ENCODE data around the gene TNS3. TPM values are rescaled to one million over a fixed set of nuclear protein-coding genes. Genes with fewer than 3 reads are reported as not detected.

TNS3 gene
- polyA plus RNA-seq, 3 donors: 5.2 to 30.3 (median 7.9) TPM

- Histone ChIP-seq H4K20me1 (ENCODE audit: insufficient read depth, low read length) (no peaks in the 10 kb centered on the region), H3K4me3 (replicated peaks in 1 of 3; ENCODE audit: low read depth in 2 of 3, low read length in 3 of 3) (no peak overlapping the region), H3K4me1 (ENCODE audit: control insufficient read depth in 1 of 2, insufficient read depth in 2 of 2, low read length in 2 of 2) (peaks cover 9 to 19% of the 10 kb centered on the region in 2 donors), H3K79me2 (ENCODE audit: insufficient read depth, low read length) (no peaks in the 10 kb centered on the region), H3K4me2 (replicated peaks; ENCODE audit: extremely low read depth, low read length, poor library complexity, severe bottlenecking) (no peak overlapping the region), H3K9ac (ENCODE audit: insufficient read depth, low read length, poor library complexity, severe bottlenecking) (no peak overlapping the region), H3K36me3 (replicated peaks in 1 of 2; ENCODE audit: control insufficient read depth in 1 of 2, insufficient read depth in 2 of 2, low read length in 2 of 2) (no peaks in the 10 kb centered on the region), H3K27ac (ENCODE audit: low read depth in 1 of 2, low read length in 2 of 2) (no peak overlapping the region), H3K27me3 (ENCODE audit: control insufficient read depth in 2 of 2, insufficient read depth in 2 of 2, low read length in 2 of 2) (no peaks in the 10 kb centered on the region), H3K9me3 (replicated peaks in 1 of 2; ENCODE audit: control insufficient read depth in 1 of 2, insufficient read depth in 1 of 2, low read length in 2 of 2) (no peaks in the 10 kb centered on the region), H2AFZ (ENCODE audit: insufficient read depth, low read depth, low read length, poor library complexity, severe bottlenecking) (peak overlapping the region; percentile 21)
- Mint-ChIP-seq H3K4me3 (no peak overlapping the region), H3K36me3 (no peaks in the 10 kb centered on the region), H3K27me3 (ENCODE audit: low read depth in 3 of 3) (peaks cover 0 to 6% (median 6%) of the 10 kb centered on the region in 3 donors), H3K27ac (no peak overlapping the region), H3K9me3 (peaks cover 0 to 7% (median 0%) of the 10 kb centered on the region in 7 donors), H3K4me1 (peaks cover 18% of the 10 kb centered on the region)
- 20% methylated on average over 1 of the region's 6 CpGs for WGBS (ENCODE audit: insufficient coverage)
- TF ChIP-seq, protein P1, sequence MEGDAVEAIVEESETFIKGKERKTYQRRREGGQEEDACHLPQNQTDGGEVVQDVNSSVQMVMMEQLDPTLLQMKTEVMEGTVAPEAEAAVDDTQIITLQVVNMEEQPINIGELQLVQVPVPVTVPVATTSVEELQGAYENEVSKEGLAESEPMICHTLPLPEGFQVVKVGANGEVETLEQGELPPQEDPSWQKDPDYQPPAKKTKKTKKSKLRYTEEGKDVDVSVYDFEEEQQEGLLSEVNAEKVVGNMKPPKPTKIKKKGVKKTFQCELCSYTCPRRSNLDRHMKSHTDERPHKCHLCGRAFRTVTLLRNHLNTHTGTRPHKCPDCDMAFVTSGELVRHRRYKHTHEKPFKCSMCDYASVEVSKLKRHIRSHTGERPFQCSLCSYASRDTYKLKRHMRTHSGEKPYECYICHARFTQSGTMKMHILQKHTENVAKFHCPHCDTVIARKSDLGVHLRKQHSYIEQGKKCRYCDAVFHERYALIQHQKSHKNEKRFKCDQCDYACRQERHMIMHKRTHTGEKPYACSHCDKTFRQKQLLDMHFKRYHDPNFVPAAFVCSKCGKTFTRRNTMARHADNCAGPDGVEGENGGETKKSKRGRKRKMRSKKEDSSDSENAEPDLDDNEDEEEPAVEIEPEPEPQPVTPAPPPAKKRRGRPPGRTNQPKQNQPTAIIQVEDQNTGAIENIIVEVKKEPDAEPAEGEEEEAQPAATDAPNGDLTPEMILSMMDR (IDR thresholded peaks at IDR 0.05): no peak
- intact Hi-C loops (cut with micrococcal nuclease): no loop called here
- DNase-seq: peak in 1 of 3 donors; percentile 50
Observed at GRCh38 chr7:47227762-47228177, 354.1 kb downstream of the TNS3 start.

- Mint-ChIP-seq H3K9me3 (peaks cover 0 to 7% (median 0%) of the 10 kb centered on the region in 7 donors), H3K27me3 (ENCODE audit: low read depth in 3 of 3) (peaks cover 0 to 6% (median 6%) of the 10 kb centered on the region in 3 donors), H3K4me1 (peaks cover 18% of the 10 kb centered on the region), H3K4me3 (no peak overlapping the region), H3K27ac (peak overlapping the region in 1 of 7 donors; percentile 75), H3K36me3 (no peaks in the 10 kb centered on the region)
- Histone ChIP-seq H3K4me3 (replicated peaks in 1 of 3; ENCODE audit: low read depth in 2 of 3, low read length in 3 of 3) (no peak overlapping the region), H3K27ac (ENCODE audit: low read depth in 1 of 2, low read length in 2 of 2) (no peak overlapping the region), H2AFZ (ENCODE audit: insufficient read depth, low read depth, low read length, poor library complexity, severe bottlenecking) (no peak overlapping the region), H3K9me3 (replicated peaks in 1 of 2; ENCODE audit: control insufficient read depth in 1 of 2, insufficient read depth in 1 of 2, low read length in 2 of 2) (no peaks in the 10 kb centered on the region), H3K9ac (ENCODE audit: insufficient read depth, low read length, poor library complexity, severe bottlenecking) (no peak overlapping the region), H3K79me2 (ENCODE audit: insufficient read depth, low read length) (no peaks in the 10 kb centered on the region), H4K20me1 (ENCODE audit: insufficient read depth, low read length) (no peaks in the 10 kb centered on the region), H3K4me2 (replicated peaks; ENCODE audit: extremely low read depth, low read length, poor library complexity, severe bottlenecking) (no peak overlapping the region), H3K36me3 (replicated peaks in 1 of 2; ENCODE audit: control insufficient read depth in 1 of 2, insufficient read depth in 2 of 2, low read length in 2 of 2) (no peaks in the 10 kb centered on the region), H3K4me1 (ENCODE audit: control insufficient read depth in 1 of 2, insufficient read depth in 2 of 2, low read length in 2 of 2) (peaks cover 9 to 19% of the 10 kb centered on the region in 2 donors), H3K27me3 (ENCODE audit: control insufficient read depth in 2 of 2, insufficient read depth in 2 of 2, low read length in 2 of 2) (no peaks in the 10 kb centered on the region)
- TF ChIP-seq, protein P1 (IDR thresholded peaks at IDR 0.05): no peak
- no peak for DNase-seq
- WGBS (ENCODE audit: insufficient coverage): 77% methylated on average over 5 of the region's 5 CpGs
- intact Hi-C loops (cut with micrococcal nuclease): no loop called here
Observed at GRCh38 chr7:47226696-47227095, 355.2 kb downstream of the TNS3 start.

All from CD14-positive monocyte (primary cell).